ENCODE data around the gene CNDP2. TPM values are rescaled to one million over a fixed set of nuclear protein-coding genes. Genes with fewer than 3 reads are reported as not detected.

Gene CNDP2
- total RNA-seq, 1 experiment from 2014 or later: 52.7 TPM

- H3K36me3 ChIP-seq: no peaks in the 10 kb centered on the region
- no peaks in the 10 kb centered on the region for H3K4me1 ChIP-seq
- H3K4me3 ChIP-seq: no peak overlapping the region
- no peak for DNase-seq
- no peak overlapping the region for H3K27ac ChIP-seq
- no peaks in the 10 kb centered on the region for H3K27me3 ChIP-seq
- H3K9me3 ChIP-seq (replicated peaks): no peaks in the 10 kb centered on the region
These were observed 36.3 kb upstream of the CNDP2 start for GRCh38 chr18:74459889-74460288.

DNA sequence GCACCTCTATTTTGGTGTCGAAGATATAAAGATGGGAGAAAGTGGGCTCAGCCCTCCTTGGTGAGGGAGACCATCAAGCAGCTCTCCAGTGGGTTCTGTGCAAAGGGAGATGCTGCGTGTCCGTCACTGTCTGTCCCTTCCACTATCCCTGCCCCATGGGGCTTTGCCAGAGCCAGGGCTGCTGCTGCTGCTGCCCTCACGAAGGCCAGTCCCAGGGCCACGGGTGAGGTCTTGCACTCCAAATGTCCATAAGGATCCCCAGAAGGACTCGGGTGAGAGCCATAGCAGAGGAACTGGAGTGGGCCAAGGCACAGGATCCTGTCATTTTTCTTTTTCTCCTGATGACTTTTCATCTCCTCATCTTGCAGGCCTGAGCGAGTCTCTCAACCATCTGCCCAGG is 35.3 kb upstream of the CNDP2 start:
- no peak for DNase-seq
- no peaks in the 10 kb centered on the region for H3K27me3 ChIP-seq
- H3K27ac ChIP-seq: no peak overlapping the region
- H3K4me3 ChIP-seq: no peak overlapping the region
- no peaks in the 10 kb centered on the region for H3K9me3 ChIP-seq (replicated peaks)
- H3K4me1 ChIP-seq: no peaks in the 10 kb centered on the region
- H3K36me3 ChIP-seq: no peaks in the 10 kb centered on the region

DNA sequence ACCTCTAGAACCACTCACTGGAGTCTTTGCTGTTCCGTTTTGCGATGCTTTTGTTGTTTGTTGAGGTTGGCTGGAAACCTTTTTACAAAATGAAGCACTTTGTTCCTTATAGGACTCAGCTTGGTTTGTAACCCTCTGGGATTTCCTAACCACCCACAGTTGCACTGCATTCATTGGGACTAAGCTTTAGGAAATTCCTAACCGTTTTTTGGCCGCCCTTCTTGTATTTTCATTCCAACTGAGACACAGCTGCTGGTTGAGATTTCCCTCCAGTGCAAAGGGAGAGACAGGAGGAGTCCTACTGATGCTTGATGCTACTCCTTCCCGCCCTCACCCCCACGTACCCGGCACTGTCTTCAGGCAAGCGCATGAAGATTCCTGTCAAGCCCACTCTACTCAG is 32.9 kb upstream of the CNDP2 start:
- Histone ChIP-seq H3K9me3 (replicated peaks) (no peaks in the 10 kb centered on the region), H3K4me1 (no peaks in the 10 kb centered on the region), H3K36me3 (no peaks in the 10 kb centered on the region), H3K27me3 (no peaks in the 10 kb centered on the region), H3K27ac (no peak overlapping the region), H3K4me3 (no peak overlapping the region)
- DNase-seq: no peak

- Histone ChIP-seq H3K4me1 (no peaks in the 10 kb centered on the region), H3K27me3 (no peaks in the 10 kb centered on the region), H3K4me3 (no peak overlapping the region), H3K36me3 (no peaks in the 10 kb centered on the region), H3K9me3 (replicated peaks) (no peaks in the 10 kb centered on the region), H3K27ac (no peak overlapping the region)
- DNase-seq: no peak
These were observed 32.2 kb upstream of the CNDP2 start for GRCh38 chr18:74463983-74464382.

GRCh38 chr18:74465775-74466174 is 30.4 kb upstream of the CNDP2 start:
- Histone ChIP-seq H3K27me3 (no peaks in the 10 kb centered on the region), H3K4me1 (no peaks in the 10 kb centered on the region), H3K9me3 (replicated peaks) (no peaks in the 10 kb centered on the region), H3K36me3 (no peaks in the 10 kb centered on the region), H3K4me3 (no peak overlapping the region), H3K27ac (no peak overlapping the region)
- DNase-seq: no peak

GRCh38 chr18:74468547-74469061 is 27.6 kb upstream of the CNDP2 start:
- Histone ChIP-seq H3K27ac (no peak overlapping the region), H3K36me3 (no peaks in the 10 kb centered on the region), H3K4me3 (no peak overlapping the region), H3K9me3 (replicated peaks) (no peaks in the 10 kb centered on the region), H3K27me3 (no peaks in the 10 kb centered on the region), H3K4me1 (no peaks in the 10 kb centered on the region)
- DNase-seq: no peak

- Histone ChIP-seq H3K36me3 (no peaks in the 10 kb centered on the region), H3K4me3 (no peak overlapping the region), H3K27ac (no peak overlapping the region)
These were observed 23.9 kb upstream of the CNDP2 start for GRCh38 chr18:74472312-74472711.

DNA sequence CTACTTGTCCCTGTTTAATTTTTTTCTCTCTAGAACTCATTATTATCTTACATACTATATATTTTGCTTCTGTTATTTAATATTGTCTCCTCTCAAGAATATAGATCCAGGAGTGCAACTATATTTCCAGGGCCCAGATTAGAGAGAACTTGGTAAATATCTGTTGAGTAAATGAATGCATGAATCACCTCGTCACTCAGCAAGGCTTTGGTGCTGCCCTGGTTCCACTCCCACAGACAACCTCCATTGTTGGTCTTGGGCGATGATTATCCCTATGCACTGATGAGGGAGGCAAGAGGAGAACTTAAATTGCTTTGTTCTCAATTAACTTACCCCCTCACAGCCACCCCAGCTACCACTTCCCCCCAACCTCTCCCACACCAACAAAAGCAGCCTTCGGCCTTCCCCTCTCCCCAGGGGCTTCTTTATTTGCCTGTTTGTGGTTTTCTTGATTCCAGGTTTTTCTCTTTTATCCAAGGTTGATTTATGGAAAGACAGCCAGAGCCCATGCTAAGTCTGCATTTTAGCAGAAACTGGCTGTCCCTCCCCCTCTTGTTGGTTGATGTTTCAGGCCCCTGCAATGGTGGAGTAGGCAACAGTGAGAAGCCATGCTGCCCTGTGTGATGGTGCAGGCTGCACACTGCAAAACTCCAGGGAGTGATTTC is 22.1 kb upstream of the CNDP2 start:
- H3K27me3 ChIP-seq: no peaks in the 10 kb centered on the region
- H3K4me1 ChIP-seq: no peaks in the 10 kb centered on the region
- no peaks in the 10 kb centered on the region for H3K36me3 ChIP-seq
- DNase-seq: no peak
- H3K4me3 ChIP-seq: no peak overlapping the region
- no peaks in the 10 kb centered on the region for H3K9me3 ChIP-seq (replicated peaks)
- H3K27ac ChIP-seq: no peak overlapping the region

More at GRCh38 chr18:74472312-74472711, 23.9 kb upstream of the CNDP2 start:
- no peaks in the 10 kb centered on the region for H3K27me3 ChIP-seq
- no peaks in the 10 kb centered on the region for H3K4me1 ChIP-seq
- no peaks in the 10 kb centered on the region for H3K9me3 ChIP-seq (replicated peaks)
- DNase-seq: no peak

DNA sequence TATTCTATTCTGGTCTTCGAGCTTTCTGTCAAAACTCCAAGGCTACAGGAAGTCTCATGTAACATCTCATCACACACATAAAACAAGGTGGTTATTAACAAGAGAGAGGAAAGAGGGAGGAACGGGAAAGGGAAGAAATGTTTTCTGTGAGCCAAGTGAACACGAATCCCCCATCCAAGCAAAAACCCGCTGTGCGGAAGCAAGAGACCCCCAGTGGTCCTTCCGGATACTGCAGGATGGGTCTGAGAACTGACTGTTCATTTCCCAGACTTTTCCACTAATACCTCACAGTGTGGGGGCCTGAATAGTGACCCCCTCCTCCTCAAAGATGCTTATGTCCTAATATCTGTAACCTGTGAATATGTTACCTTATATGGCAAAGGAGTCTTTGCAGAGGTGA is 20.0 kb upstream of the CNDP2 start:
- Histone ChIP-seq H3K27ac (no peak overlapping the region), H3K4me1 (no peaks in the 10 kb centered on the region), H3K4me3 (no peak overlapping the region), H3K27me3 (no peaks in the 10 kb centered on the region), H3K9me3 (replicated peaks) (no peaks in the 10 kb centered on the region), H3K36me3 (no peaks in the 10 kb centered on the region)
- peak in 1 of 2 experiments; percentile 19 for DNase-seq

DNA sequence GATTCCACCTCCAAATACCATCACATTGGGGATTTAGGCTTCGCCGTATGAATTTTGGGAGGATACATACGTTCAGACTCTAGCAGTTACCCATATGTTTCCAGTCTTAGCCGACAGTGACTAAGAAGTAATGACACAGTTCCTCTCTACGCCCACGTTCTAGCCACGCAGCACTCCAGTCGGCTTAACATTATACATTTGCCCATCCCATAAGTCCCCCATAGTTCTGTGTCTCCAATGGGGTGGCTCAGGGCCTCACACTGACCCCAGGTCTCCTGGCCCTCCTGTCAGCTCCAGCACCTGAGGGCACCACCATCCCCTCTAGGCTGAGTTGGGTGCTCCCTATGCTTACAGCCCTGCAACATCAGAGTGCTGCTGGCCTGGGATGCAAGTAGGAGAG is 18.4 kb upstream of the CNDP2 start:
- Histone ChIP-seq H3K36me3 (no peaks in the 10 kb centered on the region), H3K4me3 (no peak overlapping the region), H3K9me3 (replicated peaks) (no peaks in the 10 kb centered on the region), H3K27ac (no peak overlapping the region), H3K27me3 (no peaks in the 10 kb centered on the region), H3K4me1 (no peaks in the 10 kb centered on the region)
- no peak for DNase-seq

GRCh38 chr18:74478316-74478715 is 17.8 kb upstream of the CNDP2 start:
- H3K9me3 ChIP-seq (replicated peaks): no peaks in the 10 kb centered on the region
- H3K27me3 ChIP-seq: no peaks in the 10 kb centered on the region
- no peak overlapping the region for H3K27ac ChIP-seq
- H3K36me3 ChIP-seq: no peaks in the 10 kb centered on the region
- H3K4me3 ChIP-seq: no peak overlapping the region
- DNase-seq: no peak
- H3K4me1 ChIP-seq: no peaks in the 10 kb centered on the region

- no peak overlapping the region for H3K4me3 ChIP-seq
- H3K27ac ChIP-seq: no peak overlapping the region
- H3K9me3 ChIP-seq (replicated peaks): no peaks in the 10 kb centered on the region
- no peak for DNase-seq
- no peaks in the 10 kb centered on the region for H3K36me3 ChIP-seq
- no peaks in the 10 kb centered on the region for H3K27me3 ChIP-seq
- no peaks in the 10 kb centered on the region for H3K4me1 ChIP-seq
These were observed 17.3 kb upstream of the CNDP2 start for GRCh38 chr18:74478880-74479279.

DNA sequence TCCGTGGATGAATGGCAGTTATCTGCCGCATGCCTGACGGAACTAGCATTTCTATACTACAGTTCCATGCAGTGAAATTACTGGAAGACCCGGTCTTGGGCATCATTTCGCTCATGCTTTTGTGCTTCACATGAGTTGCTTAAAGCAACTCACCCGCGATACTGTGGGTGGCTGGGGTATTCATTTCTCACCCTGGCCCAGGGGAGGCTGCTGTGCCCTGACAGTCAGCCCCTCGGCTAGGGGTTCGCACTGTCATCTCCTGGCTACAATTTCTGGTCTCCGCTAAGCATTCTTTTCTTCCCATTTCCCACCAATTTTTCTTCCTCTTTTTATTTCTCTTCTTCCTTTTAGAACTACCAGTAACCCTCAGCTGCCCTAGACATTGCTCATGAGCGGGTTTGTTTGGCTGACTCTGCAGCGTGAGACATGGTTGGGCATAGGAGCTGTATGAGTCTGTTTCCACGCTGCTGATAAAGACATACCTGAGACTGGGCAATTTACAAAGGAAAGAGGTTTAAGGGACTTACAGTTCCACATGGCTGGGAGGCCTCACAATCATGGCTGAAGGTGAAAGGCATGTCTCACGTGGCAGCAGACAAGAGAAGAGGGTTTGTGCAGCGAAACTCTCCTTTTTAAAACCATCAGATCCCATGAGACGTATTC is 16.5 kb upstream of the CNDP2 start:
- Histone ChIP-seq H3K36me3 (no peaks in the 10 kb centered on the region), H3K9me3 (replicated peaks) (no peaks in the 10 kb centered on the region), H3K4me3 (no peak overlapping the region), H3K27me3 (no peaks in the 10 kb centered on the region), H3K4me1 (no peaks in the 10 kb centered on the region), H3K27ac (no peak overlapping the region)
- DNase-seq: no peak

DNA sequence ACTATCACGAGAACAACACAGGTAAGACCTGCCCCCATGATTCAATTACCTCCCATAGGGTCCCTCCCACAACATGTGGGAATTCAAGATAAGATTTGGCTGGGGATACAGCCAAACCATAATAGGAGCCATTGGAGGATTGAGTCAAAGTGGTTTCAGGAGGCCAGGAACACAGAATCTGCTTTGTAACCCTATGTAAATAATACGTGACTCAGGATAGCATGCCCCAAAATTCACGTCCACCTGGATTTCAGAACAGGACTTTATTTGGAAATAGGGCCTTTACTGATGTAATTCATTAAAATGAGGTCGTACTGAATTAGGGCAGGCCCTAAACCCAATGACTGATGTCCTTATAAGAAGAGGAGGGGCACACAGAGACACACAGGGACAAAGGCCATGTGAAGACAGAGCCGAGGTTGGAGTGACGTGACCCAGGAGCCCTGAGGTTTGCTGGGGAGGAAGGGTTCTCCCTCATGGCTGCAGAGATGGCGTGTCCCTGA is 16.0 kb upstream of the CNDP2 start:
- no peak for DNase-seq
- no peaks in the 10 kb centered on the region for H3K9me3 ChIP-seq (replicated peaks)
- no peak overlapping the region for H3K4me3 ChIP-seq
- no peaks in the 10 kb centered on the region for H3K27me3 ChIP-seq
- no peak overlapping the region for H3K27ac ChIP-seq
- H3K36me3 ChIP-seq: no peaks in the 10 kb centered on the region
- H3K4me1 ChIP-seq: no peaks in the 10 kb centered on the region

GRCh38 chr18:74482697-74483096 is 13.5 kb upstream of the CNDP2 start:
- Histone ChIP-seq H3K9me3 (replicated peaks) (no peaks in the 10 kb centered on the region), H3K4me1 (no peaks in the 10 kb centered on the region), H3K27ac (no peak overlapping the region), H3K4me3 (no peak overlapping the region), H3K27me3 (no peaks in the 10 kb centered on the region), H3K36me3 (no peaks in the 10 kb centered on the region)
- DNase-seq: no peak

All from SJCRH30 (cell line).